DMS53 treated with DMSO at 0.1 percent for 48 hours (cell line): ENCODE results near the gene NSUN6.

Experiments
- DNase-seq: peaks from one replicate; lab custom pipeline; 2025; ENCODE audit not compliant: unreplicated experiment; lab: John Stamatoyannopoulos, UW

The NSUN6 gene

DNA sequence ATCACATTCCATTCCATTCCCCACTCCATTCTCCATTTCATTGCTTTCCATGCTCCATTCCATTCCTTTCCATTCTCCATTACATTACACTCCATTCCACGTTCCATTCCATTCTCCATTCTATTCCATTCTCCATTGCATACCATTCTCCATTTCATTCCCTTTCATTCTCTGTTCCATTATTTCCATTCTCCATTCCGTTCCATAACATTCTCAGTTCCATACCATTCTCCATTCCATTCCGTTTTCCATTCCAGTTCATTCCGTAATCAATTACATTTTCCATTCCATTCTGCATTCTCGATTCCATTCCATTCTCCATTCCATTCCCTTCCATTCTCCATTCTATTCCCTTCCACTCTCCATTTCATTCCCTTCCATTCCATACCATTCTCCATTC lies 86.4 kb downstream of the NSUN6 start:
- DNase-seq = no peak

DNA sequence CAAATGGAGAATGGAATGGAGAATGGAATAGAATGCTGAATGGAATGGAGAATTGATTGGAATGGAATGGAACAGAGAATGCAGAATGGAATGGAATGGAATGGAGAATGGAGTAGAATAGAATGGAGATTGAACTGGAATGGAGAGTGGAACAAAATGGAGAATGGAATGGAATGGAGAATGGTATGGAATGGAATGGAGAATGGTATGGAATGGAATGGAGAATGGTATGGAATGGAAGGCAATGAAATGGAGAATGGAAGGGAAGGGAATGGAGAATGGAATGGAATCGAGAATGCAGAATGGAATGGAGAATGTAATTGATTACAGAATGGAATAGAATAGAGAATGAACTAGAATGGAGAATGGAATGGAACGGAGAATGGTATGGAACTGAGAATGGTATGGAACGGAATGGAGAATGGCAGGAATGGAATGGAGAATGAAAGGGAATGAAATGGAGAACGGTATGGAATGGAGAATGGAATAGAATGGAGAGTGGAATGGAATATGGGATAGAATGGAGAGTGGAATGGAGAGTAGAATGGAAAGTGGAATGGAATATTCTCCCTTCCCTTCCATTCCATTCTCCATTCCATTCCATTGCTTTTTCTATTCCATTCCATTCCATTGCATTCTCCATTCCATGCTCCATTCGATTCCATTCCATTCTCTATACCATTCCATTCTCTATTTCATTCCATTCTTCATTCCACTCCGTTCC lies 88.2 kb downstream of the NSUN6 start:
- DNase-seq = no peak

DNA sequence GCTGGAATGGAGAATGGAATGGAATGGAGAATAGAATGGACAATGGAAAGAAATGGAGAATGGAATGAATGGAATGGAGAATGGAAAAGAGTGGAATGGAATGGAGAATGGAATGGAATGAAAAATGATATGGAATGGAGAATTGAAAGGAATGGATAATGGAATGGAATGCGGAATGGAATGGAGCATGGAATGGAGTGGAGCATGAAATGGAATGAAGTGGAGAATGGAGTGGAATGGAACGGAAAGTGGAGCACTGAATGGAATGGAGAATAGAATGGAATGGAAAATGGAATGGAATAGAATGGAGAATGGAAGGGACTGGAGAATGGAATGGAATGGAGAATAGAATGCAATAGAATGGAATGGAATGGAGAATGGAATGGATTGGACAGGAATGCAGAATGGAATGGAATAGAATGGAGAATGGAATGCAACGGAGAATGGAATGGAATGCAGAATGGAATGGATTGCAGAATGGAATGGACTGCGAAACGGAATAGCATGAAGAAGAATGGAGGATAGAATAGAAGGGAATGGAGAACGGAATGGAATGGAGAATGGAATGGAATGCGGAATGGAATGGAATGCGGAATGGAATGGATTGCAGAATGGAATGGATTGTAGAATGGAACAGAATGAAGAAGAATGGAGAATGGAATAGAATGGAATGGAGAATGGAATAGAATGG lies 89.4 kb downstream of the NSUN6 start:
- no peak for DNase-seq

DNA sequence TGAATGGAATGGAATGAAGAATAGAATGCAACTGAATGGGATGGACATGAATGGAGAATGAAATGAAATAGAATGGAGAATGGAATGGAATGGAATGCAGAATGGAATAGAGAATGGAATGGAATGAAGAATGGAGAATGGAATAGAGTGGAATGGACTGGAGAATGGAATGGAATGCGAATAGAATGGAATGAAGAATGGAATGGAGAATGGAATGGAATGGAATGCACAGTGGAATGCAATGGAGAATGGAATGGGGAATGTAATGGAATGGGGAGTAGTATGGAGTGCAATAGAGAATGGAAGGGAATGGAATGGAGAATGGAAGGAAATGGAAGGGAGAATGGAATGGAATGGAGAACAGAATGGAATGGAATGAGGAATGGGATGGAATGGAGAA lies 93.4 kb downstream of the NSUN6 start:
- no peak for DNase-seq

DNA sequence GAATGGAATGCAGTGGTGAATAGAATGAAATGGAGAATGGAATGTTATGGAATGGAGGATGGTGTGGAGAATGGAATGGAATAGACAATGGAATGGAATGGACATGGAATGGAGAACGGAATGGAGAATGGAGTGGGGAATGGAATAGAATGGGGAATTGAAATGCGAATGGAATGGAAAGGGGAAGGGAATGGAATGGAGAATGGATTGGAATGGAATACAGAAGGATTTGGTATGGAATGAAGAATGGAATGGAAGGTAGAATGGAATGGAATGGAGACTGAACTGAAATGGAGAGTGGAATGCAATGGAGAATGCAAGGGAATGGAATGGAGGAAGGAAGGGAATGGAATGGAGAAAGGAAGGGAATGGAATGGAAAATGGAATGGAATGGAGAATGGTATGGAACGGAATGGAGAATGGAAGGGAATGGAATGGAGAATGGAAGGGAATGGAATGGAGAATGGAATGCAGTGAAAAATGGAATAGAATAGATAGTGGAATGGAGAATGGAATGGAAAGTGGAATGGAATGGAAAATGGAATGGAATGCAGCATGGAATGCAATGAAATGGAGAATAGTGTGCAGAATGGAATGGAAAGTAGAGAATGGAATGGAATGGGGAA lies 94.8 kb downstream of the NSUN6 start:
- DNase-seq = no peak

DNA sequence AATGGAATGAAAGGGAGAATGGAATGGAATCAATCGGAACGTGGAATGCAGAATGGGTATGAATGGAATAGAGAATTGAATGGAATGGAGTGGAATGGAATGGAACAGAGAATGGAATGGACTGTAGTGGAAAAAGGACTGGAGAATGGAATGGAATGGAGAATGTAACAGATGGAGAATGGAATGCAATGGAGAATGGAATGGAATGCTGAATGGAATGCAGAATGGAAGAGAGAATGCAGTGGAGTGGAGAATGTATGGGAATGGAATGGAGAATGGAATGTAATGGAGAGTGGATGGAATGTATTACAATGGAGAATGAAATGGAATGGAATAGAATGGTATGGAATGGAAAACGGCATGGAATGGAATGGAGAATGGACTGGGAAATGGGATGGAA lies 96.9 kb downstream of the NSUN6 start:
- DNase-seq = no peak

DNA sequence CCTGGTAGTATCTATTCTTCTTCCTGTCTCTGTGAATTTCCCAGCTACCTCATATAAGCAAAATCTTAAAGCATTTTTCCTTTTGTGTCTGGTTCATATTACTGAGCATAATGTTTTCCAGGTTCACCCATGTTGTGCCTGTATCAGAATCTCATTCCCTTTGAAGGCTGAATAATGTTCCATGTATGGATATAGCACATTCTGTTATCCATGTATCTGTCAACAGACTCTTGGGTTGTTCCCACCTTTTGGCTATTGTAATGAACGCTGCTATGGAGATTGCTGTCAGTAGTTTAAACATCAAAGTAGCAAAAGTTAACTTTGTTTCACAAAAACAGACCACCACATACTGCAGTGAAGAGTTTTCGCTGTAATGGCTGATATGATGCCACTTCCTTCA lies 99.9 kb downstream of the NSUN6 start:
- DNase-seq = no peak

DNA sequence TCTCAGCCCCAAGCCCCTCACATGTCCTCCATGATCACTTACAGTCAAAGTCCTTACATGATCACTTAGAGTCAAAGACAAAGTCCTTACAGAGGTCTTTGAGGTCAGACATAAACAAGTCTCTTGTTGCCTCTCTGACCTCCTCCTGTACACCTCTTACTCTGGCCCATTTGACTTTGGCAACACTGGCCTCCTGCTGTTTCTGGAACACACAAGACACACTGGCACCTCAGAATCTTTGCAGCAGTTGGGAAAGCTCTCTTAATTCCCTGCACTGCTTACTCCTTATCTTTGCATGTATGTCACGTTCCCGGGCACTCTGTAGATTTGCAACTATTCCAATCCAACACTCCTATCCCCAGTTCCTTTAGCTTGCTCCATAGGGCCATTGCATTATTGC lies 102.3 kb downstream of the NSUN6 start:
- no peak for DNase-seq

DNA sequence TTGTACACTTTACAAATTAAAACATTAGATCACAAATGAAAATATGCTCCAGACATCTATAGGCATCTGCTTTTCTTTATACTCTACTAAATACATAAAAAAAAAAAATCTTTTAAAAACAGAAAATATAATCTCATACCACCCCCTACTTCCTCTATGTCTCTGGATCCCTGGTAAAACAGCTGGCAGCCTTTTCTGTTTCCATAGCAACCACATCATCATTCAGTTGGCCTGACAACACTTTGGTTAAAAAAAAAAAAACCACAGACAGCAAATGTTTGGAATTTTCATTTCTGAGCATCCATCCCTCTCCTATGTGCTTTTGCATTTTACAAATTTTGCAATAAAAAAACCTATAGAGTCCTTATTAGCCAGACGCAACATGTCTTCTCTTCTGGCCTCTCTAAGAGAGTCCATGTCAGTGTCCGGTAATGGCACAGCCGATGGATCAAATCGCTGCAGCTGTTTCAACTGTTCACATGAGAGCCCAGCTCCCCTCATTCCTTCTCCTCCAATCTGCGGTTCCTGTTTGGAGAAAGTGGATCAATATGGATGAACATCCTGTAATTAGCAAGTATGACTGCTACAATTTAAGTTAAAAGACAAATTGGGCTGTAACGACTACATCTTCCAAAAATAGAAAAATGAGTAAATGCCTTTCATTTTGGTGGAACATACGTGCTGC lies 105.6 kb downstream of the NSUN6 start:
- no peak for DNase-seq

DNA sequence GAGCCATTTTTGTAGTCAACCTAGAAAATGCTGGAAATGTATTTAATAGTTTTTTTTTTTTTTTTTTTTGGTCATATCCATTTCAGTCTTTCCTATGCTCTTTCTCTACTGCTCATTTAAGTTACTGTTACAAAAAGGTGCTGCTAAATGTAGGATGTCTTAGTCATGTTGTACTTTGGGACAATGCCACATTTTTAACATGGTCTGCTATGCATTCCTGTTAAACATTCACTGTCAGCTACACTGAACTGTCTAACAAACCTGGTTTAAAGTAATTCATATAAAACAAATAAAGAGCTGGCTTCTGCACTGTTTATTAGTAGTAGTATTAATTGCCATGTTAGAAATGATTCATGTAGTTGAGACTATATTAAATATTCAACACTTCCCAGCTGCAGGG lies 108.6 kb downstream of the NSUN6 start:
- no peak for DNase-seq

DNA sequence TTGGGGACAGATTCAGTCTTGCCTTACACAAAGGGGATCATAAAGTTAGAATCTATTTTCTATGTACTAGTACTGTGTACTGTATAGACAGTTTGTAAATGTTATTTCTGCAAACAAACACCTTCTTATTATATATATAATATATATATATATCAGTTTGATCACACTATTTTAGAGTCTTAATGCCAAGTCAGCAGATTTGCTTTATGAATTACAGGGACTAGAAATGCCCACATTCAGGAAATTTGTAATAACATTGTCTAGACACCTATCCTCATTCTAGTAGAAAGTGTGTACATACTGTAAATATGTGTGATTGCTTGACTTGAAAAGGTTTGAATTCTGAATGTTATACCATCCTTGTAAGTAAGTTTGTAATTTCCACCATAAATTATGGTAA lies 111.2 kb downstream of the NSUN6 start:
- no peak for DNase-seq

DNA sequence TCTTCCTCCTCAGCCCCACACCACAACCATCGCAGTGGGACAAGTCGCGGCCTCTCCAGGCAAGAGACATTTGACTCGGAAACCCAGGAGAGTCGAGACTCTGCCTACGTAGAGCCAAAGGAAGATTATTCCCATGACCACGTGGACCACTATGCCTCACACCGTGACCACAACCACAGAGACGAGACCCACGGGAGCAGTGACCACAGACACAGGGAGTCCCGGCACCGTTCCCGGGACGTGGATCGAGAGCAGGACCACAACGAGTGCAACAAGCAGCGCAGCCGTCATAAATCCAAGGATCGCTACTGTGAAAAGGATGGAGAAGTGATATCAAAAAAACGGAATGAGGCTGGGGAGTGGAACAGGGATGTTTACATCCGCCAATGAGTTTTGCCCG lies 112.1 kb downstream of the NSUN6 start:
- DNase-seq = no peak

DNA sequence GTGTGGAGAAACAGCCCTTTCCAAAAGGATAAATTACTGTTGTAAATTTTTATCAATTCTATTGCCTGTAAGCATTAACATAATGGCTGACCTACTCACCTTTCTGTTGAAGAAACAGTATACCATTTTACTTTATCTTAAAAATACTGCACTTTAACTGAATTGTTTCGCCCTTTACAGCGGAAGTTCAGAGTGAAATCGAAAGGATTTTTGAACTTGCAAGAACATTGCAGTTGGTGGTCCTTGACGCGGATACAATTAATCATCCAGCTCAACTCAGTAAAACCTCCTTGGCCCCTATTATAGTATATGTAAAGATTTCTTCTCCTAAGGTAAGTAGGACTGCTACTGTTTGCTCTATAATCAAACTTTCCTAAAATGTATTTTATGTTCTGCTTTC lies 117.5 kb downstream of the NSUN6 start:
- DNase-seq = no peak

DNA sequence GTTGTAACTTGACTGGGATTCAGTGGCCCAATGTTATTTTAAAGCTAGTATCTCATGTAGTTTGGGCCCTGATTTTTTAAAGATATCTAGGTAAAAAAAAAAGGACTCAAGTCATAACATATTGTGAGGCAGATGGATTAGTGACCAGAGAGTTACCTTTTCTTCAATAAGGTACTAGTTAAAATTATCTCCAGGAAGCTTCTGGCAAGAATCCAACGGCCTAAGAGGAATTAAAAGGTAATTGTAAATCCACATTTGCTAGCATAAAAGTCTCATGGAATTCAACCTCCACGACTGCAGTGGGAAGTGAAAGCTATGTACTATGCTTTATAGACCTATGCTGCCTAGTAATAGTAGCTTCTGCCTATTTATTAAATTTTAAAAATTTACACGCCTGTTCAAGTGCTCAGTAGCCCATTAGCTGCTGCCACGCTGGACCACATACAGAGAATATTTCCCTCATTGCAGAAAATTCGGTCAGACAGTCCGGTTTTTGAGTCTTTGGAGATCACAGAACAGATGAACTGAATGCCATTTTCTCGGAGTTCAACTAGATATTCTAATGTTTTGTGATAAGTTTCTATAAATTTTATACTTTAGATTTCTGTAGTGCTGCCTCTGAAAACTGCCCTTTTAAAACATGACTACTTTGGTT lies 118.4 kb downstream of the NSUN6 start:
- DNase-seq = no peak

DNA sequence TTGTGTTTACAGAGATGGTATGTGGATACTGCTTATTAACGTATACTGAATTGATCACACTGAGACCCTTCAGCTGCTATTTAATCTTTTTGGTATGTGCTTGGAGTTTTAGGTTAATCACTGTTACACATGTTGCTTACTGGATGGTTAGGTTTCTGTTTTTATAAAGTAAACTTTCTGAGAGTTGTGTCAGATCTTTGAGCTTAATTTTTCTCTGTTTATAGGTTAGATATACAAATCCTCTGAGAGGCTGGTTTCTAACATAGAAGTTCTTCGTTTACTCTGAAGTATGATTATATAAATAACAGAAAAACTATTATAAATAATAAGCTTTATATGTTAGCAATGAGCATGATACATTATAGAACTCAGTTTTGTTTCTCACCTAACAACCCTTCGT lies 123.1 kb downstream of the NSUN6 start:
- no peak for DNase-seq

DNA sequence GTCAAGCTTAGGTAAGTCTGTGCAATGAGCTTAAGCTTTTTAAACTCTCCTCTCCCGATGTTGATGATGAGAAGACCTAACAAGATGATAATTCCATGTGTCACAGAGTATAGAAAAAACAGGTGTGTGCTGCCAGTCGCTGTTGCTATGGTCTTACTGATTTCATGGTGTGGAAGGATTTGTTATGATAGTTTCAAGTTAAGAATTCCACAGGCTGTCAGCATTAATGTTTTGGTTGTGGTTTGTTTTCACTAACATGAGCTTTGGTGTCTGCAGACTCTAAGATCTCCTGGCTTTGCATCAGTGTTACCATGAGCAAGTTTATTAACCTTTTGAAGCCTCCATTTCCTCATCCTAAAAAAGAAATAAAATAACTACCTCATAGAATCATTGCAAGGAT lies 123.7 kb downstream of the NSUN6 start:
- DNase-seq = no peak

DNA sequence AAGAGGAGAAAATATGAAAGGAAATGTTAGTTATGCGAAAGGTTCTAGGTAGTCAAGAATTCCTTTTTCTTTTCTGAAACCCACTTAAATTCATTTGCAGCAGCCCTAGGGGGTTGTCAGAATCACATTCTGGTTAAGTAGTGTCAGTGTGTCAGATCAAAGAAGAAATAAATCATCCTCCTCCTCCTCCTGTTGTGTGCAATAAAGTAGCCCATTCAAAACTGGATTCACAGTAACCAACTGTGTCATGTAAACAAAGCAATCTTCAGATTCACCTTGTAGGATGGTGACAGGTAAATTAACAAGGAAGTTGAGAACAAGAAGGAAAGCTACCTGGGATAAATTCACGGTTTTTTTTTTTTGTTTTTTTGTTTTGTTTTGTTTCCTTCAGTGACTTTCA lies 127.5 kb downstream of the NSUN6 start:
- no peak for DNase-seq

DNA sequence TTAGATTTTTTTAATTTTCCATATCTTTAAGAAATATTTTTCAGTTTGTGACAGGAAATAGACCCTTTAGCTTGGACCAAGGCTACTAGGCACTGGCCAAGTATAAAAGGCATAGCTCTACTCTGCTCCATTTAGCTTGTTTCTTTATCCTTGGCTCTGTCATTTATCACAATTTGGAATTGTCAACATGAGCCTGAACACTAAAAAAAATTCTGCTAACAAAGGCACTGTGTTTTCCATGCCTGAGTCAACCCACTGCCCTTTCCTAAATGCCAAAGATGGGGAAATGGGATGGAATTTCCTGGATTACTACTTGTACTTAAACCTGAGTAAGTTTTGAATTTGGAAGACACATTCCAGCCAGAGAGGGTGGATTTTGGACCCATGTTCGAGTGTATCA lies 128.4 kb downstream of the NSUN6 start:
- no peak for DNase-seq

DNA sequence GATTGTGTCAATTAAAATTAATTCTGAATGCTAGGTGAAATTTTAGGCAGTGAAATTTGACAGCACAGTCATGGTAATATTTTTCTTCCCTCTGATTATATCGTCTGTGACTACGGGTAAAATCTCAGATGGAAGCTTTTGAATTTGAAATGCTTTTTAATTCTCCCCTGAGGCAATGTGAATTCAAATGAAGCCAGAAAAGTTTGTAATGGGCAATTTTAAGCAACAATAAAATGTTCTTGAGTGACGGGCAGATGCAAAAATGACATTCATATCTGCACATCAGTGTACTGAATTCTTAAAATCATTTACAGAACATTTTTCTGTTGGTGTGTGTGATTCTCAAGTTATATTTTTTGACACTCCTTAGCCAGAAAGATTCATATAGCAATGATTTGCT lies 134.5 kb downstream of the NSUN6 start:
- no peak for DNase-seq

DNA sequence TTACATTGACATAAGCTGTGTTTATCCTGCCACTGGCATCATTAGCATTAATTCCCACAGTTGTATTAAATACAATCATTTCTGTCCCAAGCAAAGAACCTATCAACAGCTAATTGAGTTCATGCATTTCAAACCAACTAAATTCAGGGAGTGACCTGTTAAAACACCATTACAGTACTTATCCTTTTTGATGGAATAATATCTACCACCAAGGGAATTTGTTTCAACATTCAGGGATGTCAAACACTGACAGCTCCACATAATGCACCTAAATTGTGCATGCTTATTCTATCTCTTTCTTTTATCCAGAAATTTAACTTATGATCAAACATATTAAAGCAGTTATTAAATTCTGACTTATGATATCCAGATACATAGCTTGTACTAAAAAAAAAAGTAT lies 136.8 kb downstream of the NSUN6 start:
- no peak for DNase-seq

DNA sequence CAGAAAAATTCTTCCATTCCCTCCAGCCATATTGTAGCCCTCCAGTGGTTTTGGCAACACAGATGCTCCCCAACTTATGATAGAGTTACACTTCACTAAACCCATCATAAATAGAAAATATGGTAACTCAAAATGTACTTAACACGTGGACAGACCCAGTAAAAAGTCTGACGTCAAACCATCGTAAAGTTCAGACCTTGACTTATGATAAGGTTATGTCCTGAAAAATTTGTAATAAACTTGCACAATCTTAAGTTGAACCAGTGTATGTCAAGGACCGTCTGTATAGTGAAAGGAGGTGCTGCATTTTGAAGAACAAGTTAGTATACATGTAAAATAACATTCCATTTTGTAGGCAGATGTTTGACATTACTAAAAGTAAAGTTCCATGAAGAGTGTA lies 142.8 kb downstream of the NSUN6 start:
- no peak for DNase-seq
